Peyer's patch (tissue), 4 donors: Measurements from ENCODE around the gene CLDN1. TPM values are rescaled to one million over a fixed set of nuclear protein-coding genes. Genes with fewer than 3 reads are reported as not detected.

Experiments
- DNase-seq, 3 donors: peaks; one replicate each; pipeline ENCODE4 v3.0.0-alpha.2; 2017 to 2019
- H3K27ac ChIP-seq, 4 donors: fragments of 200-600 bp; sonication (generic); one replicate each; pipeline ENCODE4 v1.5.1; 2016 to 2019
- H3K27me3 ChIP-seq, 2 donors: fragments of 200-600 bp; sonication (generic); one replicate each; pipeline ENCODE4 v1.5.1; 2019
- H3K36me3 ChIP-seq, 3 donors: fragments of 200-600 bp; sonication (generic); one replicate each; pipeline ENCODE4 v1.5.1; 2016 to 2019
- H3K4me1 ChIP-seq, 4 donors: fragments of 200-600 bp; sonication (generic); one replicate each; pipeline ENCODE4 v1.5.1; 2016 to 2019
- H3K4me3 ChIP-seq, 4 donors: fragments of 200-600 bp; sonication (generic); 1 replicate in 3 of 4; 2 replicates in 1 of 4; pipeline ENCODE4 v1.5.1; 2016 to 2019; ENCODE audit warnings: mild to moderate bottlenecking in 1 of 4
- H3K9me3 ChIP-seq, 4 donors: fragments of 200-600 bp; sonication (generic); one replicate each; pipeline ENCODE4 v1.5.1; 2016 to 2019; ENCODE audit warnings: mild to moderate bottlenecking in 1 of 4
- POLR2A ChIP-seq, 2 donors: fragments of 450-650 bp; IDR thresholded peaks; one replicate each; pipeline ENCODE4 v1.5.1; 2017; ENCODE audit warnings: antibody characterized with exemption in 2 of 2, mild to moderate bottlenecking in 2 of 2, moderate library complexity in 2 of 2
- total RNA-seq, 4 donors: library from RNA; depleted of rRNA; stranded (reverse); fragments of >200 nt; gene quantifications; one replicate each; pipeline ENCODE4 v1.1.0, GENCODE V29; 2016
- TF ChIP-seq, protein P1 (sequence below), 6 experiments: fragments of 450-650 bp in 4 of 6; fragments of 200-600 bp in 2 of 6; sonication (generic) in 1 of 6; IDR thresholded peaks; one replicate each; pipeline ENCODE4 v1.5.1; 2017 to 2019; ENCODE audit warnings: antibody characterized with exemption in 6 of 6, mild to moderate bottlenecking in 3 of 6, moderate library complexity in 1 of 6

CLDN1 gene
- total RNA-seq, 4 donors from 2014 or later, result 0.35 to 1.1 TPM; not detected in 2

DNA sequence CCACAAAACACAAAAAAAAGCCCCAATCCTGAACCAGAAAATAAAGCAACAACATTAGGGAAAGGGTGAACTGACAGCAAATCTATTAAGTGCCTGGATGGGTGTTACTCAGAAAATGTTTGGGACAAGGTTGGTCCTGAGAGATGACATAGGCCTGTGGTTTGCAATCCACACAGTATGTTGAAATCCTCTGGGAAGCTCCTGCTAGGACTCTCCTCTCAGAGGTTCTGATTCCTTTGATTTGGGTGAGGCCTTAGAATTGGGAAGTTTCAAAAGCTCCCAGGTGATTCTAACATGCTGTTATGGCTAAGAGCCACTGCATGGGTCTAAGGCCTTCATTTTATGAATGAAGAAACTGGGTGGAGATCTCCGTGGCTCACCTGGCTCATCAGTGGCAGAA, 18.4 kb downstream of the CLDN1 start:
- DNase-seq, result no peak
- H3K4me1 ChIP-seq, result no peaks in the 10 kb centered on the region
- H3K27me3 ChIP-seq, result no peaks in the 10 kb centered on the region
- no peak for TF ChIP-seq POLR2A (IDR thresholded peaks at IDR 0.05)
- TF ChIP-seq, protein P1, sequence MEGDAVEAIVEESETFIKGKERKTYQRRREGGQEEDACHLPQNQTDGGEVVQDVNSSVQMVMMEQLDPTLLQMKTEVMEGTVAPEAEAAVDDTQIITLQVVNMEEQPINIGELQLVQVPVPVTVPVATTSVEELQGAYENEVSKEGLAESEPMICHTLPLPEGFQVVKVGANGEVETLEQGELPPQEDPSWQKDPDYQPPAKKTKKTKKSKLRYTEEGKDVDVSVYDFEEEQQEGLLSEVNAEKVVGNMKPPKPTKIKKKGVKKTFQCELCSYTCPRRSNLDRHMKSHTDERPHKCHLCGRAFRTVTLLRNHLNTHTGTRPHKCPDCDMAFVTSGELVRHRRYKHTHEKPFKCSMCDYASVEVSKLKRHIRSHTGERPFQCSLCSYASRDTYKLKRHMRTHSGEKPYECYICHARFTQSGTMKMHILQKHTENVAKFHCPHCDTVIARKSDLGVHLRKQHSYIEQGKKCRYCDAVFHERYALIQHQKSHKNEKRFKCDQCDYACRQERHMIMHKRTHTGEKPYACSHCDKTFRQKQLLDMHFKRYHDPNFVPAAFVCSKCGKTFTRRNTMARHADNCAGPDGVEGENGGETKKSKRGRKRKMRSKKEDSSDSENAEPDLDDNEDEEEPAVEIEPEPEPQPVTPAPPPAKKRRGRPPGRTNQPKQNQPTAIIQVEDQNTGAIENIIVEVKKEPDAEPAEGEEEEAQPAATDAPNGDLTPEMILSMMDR (IDR thresholded peaks at IDR 0.05), result no peak
- H3K27ac ChIP-seq, result no peak overlapping the region
- H3K4me3 ChIP-seq, result no peak overlapping the region
- no peaks in the 10 kb centered on the region for H3K9me3 ChIP-seq
- H3K36me3 ChIP-seq, result no peaks in the 10 kb centered on the region

DNA sequence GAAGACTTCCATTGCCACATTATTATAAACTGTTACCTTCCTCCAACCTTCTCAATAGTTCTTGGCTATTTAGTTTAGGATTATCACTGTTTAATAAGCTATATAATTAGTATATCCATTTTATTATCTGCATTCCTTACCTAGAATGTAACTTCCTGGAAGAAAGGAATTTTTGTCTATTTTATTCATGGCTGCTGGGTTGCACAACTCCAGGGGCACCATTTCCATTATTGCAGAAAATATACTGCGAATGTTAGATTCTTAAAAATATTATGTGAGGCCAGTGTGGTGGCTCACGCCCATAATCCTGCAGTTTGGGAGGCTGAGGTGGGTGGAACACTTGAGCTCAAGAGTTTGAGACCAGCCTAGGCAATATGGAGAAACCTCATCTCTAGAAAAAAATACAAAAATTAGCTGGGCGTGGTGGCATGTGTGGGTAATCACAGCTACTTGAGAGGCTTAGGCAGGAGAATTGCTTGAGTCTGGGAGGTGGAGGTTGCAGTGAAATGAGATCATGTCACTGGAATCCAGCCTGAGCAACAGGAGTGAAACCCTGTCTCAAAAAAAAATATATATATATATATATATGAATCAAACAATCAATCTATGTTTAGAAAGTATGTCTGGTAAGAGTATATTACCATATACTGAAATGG, 19.9 kb downstream of the CLDN1 start:
- H3K4me3 ChIP-seq, result no peak overlapping the region
- H3K27ac ChIP-seq, result no peak overlapping the region
- no peaks in the 10 kb centered on the region for H3K36me3 ChIP-seq
- no peaks in the 10 kb centered on the region for H3K27me3 ChIP-seq
- H3K4me1 ChIP-seq, result no peaks in the 10 kb centered on the region
- H3K9me3 ChIP-seq, result no peaks in the 10 kb centered on the region
- no peak for TF ChIP-seq POLR2A (IDR thresholded peaks at IDR 0.05)
- TF ChIP-seq, protein P1 (IDR thresholded peaks at IDR 0.05), result no peak
- no peak for DNase-seq

DNA sequence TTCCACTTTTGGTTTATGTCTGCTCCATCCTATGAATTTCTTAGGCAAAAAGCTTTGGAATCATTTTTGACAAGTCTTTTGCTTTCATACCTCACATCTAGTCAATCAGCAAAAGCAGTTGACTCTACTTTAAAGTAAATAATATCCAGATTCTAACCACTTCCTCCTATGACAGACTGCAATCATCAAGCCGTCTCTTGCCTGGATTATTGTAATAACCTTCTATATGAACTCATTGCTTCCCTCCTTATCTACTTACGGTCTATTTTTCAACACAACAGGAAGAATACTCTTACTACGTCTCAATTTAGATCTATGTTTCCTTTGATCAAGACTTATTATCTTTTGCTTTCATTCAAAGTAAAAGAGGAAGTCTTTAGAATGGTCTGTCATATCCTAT, 20.7 kb downstream of the CLDN1 start:
- no peak for DNase-seq
- no peaks in the 10 kb centered on the region for H3K9me3 ChIP-seq
- H3K27me3 ChIP-seq, result no peaks in the 10 kb centered on the region
- H3K27ac ChIP-seq, result no peak overlapping the region
- no peaks in the 10 kb centered on the region for H3K4me1 ChIP-seq
- no peaks in the 10 kb centered on the region for H3K36me3 ChIP-seq
- TF ChIP-seq, protein P1 (IDR thresholded peaks at IDR 0.05), result no peak
- no peak for TF ChIP-seq POLR2A (IDR thresholded peaks at IDR 0.05)
- H3K4me3 ChIP-seq, result no peak overlapping the region

DNA sequence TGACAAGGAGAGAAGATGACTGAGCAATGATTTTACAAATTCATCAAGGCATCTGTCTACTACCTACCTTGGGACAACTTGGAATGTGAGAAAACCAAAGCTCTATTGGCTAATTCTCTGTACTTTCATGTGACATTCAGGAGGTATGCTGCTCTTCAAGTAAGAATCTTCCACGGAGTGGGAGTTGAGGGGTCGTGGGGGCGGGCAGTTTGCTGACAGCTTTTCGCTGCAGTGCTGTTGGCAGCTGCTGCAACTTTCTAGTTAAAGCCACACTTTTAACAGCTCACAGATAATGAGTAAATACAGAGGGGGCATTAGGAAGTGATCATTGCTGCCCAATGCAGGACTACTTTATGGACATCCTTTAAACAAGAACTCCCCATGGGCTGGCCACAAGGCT, 22.3 kb downstream of the CLDN1 start:
- DNase-seq, result no peak
- no peaks in the 10 kb centered on the region for H3K9me3 ChIP-seq
- H3K4me3 ChIP-seq, result no peak overlapping the region
- H3K27ac ChIP-seq, result no peak overlapping the region
- no peaks in the 10 kb centered on the region for H3K4me1 ChIP-seq
- H3K36me3 ChIP-seq, result no peaks in the 10 kb centered on the region
- TF ChIP-seq, protein P1 (IDR thresholded peaks at IDR 0.05), result no peak
- no peak for TF ChIP-seq POLR2A (IDR thresholded peaks at IDR 0.05)
- H3K27me3 ChIP-seq, result no peaks in the 10 kb centered on the region

DNA sequence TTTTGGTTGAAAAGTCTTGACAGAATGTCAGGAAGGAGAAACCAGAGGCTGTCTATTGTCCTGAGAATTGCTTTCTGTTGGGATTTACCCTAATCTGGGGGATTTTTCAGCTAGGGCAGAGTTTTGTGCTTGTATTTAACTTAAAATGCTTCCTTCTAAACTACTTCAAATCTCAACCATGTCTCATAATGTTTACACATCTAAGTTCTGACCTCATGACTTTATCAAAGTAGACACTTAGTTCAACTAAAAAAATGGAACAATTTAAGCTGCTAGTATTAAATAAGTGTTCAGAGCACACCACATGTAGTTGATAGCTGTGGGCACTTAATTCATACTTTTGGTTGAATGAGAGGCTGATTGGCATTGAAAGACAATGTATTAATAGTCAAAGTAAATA, 28.2 kb downstream of the CLDN1 start:
- Histone ChIP-seq H3K4me3 (no peak overlapping the region), H3K36me3 (no peaks in the 10 kb centered on the region), H3K27ac (no peak overlapping the region), H3K9me3 (peaks cover 0 to 3% (median 0%) of the 10 kb centered on the region in 4 donors), H3K27me3 (no peaks in the 10 kb centered on the region), H3K4me1 (no peaks in the 10 kb centered on the region)
- no peak for TF ChIP-seq POLR2A (IDR thresholded peaks at IDR 0.05)
- TF ChIP-seq, protein P1 (IDR thresholded peaks at IDR 0.05), result no peak
- no peak for DNase-seq

DNA sequence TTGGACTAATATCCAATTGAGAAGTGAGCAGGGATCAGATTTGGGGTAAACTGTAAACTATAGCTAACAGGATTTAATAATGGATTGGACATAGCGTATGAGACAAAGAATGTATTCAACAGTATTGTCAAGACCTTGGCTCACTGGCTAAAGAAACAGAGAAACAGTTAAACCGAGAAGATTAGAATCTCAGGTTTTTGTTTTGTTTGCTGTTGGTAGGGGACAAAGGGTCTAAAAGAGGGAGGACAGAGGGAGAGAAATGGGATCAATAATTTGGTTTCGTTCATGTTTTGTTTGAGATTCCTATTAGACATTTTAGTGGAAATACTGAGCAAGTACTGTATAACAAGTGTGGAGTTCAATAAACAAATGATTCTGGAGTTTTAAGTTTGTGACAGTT, 28.6 kb downstream of the CLDN1 start:
- no peak for DNase-seq
- Histone ChIP-seq H3K27me3 (no peaks in the 10 kb centered on the region), H3K4me3 (no peak overlapping the region), H3K9me3 (peaks cover 0 to 3% (median 0%) of the 10 kb centered on the region in 4 donors), H3K4me1 (no peaks in the 10 kb centered on the region), H3K36me3 (no peaks in the 10 kb centered on the region), H3K27ac (no peak overlapping the region)
- no peak for TF ChIP-seq POLR2A (IDR thresholded peaks at IDR 0.05)
- TF ChIP-seq, protein P1 (IDR thresholded peaks at IDR 0.05), result no peak
